ENCODE data around the gene RASA2. TPM values are rescaled to one million over a fixed set of nuclear protein-coding genes. Genes with fewer than 3 reads are reported as not detected.

The RASA2 gene
- total RNA-seq, 1 donor: 21.7 TPM

DNA sequence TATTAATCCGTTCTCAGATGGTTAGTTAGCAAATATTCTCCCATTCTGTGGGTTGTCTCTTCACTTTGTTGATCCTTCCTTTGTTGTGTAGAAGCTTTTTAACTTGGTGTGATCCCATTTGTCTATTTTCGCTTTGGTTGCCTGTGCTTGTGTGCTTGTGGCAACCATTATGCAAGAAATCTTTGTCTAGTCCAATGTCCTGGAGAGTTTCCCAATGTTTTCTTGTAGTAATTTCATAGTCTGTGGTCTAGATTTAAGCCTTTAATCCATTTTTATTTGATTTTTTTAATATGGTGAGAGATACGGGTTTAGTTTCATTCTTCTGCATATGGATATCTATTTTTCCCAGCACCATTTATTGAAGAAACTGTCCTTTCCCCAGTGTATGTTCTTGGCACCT, 59.8 kb downstream of the RASA2 start:
- Histone ChIP-seq H3K4me1 (ENCODE audit: insufficient read depth, low read length) (no peaks in the 10 kb centered on the region), H4K20me1 (ENCODE audit: insufficient read depth, low read length) (no peaks in the 10 kb centered on the region), H3K9me3 (ENCODE audit: low read depth, low read length) (peaks cover 4% of the 10 kb centered on the region), H3K79me2 (ENCODE audit: insufficient read depth, low read length) (peaks cover 62% of the 10 kb centered on the region), H3K4me3 (ENCODE audit: insufficient read depth, low read length) (no peak overlapping the region), H3K27me3 (ENCODE audit: insufficient read depth, low read length) (no peaks in the 10 kb centered on the region), H2AFZ (ENCODE audit: low read length) (no peak overlapping the region), H3K4me2 (ENCODE audit: insufficient read depth, low read length) (no peak overlapping the region), H3K36me3 (ENCODE audit: insufficient read depth, low read length) (peaks cover 41% of the 10 kb centered on the region), H3K27ac (ENCODE audit: low read depth, low read length) (no peak overlapping the region)
- no peak for DNase-seq (ENCODE audit: insufficient read length, low spot score, missing footprints)
- TF ChIP-seq, protein P1, sequence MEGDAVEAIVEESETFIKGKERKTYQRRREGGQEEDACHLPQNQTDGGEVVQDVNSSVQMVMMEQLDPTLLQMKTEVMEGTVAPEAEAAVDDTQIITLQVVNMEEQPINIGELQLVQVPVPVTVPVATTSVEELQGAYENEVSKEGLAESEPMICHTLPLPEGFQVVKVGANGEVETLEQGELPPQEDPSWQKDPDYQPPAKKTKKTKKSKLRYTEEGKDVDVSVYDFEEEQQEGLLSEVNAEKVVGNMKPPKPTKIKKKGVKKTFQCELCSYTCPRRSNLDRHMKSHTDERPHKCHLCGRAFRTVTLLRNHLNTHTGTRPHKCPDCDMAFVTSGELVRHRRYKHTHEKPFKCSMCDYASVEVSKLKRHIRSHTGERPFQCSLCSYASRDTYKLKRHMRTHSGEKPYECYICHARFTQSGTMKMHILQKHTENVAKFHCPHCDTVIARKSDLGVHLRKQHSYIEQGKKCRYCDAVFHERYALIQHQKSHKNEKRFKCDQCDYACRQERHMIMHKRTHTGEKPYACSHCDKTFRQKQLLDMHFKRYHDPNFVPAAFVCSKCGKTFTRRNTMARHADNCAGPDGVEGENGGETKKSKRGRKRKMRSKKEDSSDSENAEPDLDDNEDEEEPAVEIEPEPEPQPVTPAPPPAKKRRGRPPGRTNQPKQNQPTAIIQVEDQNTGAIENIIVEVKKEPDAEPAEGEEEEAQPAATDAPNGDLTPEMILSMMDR (IDR thresholded peaks at IDR 0.05; ENCODE audit: extremely low read depth, low read depth, low read length): no peak

DNA sequence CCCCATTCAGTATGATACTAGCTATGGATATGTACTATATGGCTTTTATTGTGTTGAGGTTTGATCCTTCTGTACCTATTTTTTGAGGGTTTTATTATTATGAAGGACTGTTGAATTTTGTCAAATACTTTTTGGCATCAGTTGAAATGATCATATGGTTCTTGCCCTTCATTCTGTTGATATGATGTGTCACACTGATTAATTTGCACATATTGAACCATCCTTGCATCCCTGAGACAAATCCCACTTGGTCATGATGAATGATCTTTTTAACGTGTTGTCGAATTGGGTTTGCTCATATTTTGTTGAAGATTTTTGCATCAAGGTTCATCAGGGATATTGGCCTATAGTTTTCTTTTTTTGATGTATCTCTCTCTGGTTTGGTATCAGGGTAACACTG, 61.0 kb downstream of the RASA2 start:
- Histone ChIP-seq H3K9me3 (ENCODE audit: low read depth, low read length) (peaks cover 4% of the 10 kb centered on the region), H3K27ac (ENCODE audit: low read depth, low read length) (no peak overlapping the region), H3K27me3 (ENCODE audit: insufficient read depth, low read length) (no peaks in the 10 kb centered on the region), H4K20me1 (ENCODE audit: insufficient read depth, low read length) (no peaks in the 10 kb centered on the region), H3K4me3 (ENCODE audit: insufficient read depth, low read length) (no peak overlapping the region), H2AFZ (ENCODE audit: low read length) (no peak overlapping the region), H3K4me2 (ENCODE audit: insufficient read depth, low read length) (no peak overlapping the region), H3K36me3 (ENCODE audit: insufficient read depth, low read length) (peaks cover 37% of the 10 kb centered on the region), H3K79me2 (ENCODE audit: insufficient read depth, low read length) (peaks cover 58% of the 10 kb centered on the region), H3K4me1 (ENCODE audit: insufficient read depth, low read length) (peaks cover 9% of the 10 kb centered on the region)
- TF ChIP-seq, protein P1 (IDR thresholded peaks at IDR 0.05; ENCODE audit: extremely low read depth, low read depth, low read length): no peak
- DNase-seq (ENCODE audit: insufficient read length, low spot score, missing footprints): no peak

DNA sequence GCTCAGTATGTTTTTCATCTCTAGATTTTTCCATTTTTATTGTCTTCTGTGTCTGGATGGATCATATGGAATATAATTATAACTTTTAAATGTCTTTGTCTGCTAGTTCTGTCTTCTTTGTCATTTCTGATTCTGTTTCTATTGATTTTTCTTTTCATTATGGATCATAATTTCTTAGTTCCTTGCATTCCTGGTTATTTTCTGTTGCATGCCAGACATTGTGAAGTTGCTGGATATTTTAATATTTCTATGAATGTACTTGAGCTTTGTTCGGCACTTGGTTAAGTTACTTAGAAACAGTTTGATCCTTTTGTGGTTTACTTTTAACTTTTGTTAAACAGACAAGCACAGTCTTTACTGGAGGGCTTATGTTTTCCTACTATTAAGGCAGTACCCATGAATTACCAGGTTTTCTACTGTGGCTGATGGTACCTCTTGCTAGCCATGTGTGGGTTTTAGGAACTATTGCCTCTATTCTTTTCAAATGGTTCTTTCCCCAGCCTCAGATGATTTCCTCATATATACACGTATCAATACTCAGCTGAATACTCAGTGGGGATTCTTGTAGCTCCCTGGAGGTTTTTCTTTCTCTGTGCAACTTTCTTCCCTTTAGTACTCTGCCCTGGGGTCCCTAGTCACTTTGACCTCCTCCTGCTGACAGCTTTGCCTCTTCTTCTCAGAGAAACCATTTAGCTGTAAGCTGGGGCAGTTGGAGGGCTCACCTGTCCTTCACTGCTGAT, 64.3 kb downstream of the RASA2 start:
- Histone ChIP-seq H3K4me2 (ENCODE audit: insufficient read depth, low read length) (no peak overlapping the region), H3K9me3 (ENCODE audit: low read depth, low read length) (peaks cover 4% of the 10 kb centered on the region), H3K4me1 (ENCODE audit: insufficient read depth, low read length) (peaks cover 23% of the 10 kb centered on the region), H3K79me2 (ENCODE audit: insufficient read depth, low read length) (peaks cover 57% of the 10 kb centered on the region), H3K27ac (ENCODE audit: low read depth, low read length) (no peak overlapping the region), H3K27me3 (ENCODE audit: insufficient read depth, low read length) (no peaks in the 10 kb centered on the region), H4K20me1 (ENCODE audit: insufficient read depth, low read length) (no peaks in the 10 kb centered on the region), H3K4me3 (ENCODE audit: insufficient read depth, low read length) (no peak overlapping the region), H3K36me3 (ENCODE audit: insufficient read depth, low read length) (peaks cover 18% of the 10 kb centered on the region), H2AFZ (ENCODE audit: low read length) (no peak overlapping the region)
- TF ChIP-seq, protein P1 (IDR thresholded peaks at IDR 0.05; ENCODE audit: extremely low read depth, low read depth, low read length): no peak
- no peak for DNase-seq (ENCODE audit: insufficient read length, low spot score, missing footprints)

DNA sequence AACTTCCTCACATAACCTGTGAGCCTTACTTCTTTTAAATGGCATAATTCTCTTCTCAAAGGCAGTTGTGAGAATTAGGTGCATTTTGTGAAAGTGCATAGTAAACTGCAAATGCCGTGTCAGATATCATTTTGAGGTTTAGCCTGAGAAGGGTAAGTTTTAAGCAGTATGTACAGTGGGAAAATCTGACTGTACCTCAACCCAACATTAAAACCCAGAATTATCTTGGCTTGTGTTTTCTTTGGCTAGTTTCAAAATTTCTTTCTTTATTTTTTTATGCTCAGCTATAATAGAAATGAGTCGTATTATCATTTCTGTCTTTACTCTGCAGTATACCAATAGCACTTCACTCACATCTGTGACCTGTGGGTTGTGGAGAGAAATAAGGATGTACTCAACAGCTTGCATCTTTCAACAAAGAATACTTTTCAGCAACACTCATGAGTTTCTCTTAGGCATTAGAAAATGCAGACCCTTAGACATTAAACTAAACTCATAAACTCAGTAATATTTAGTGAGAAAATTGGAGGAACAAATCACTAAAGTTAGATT, 65.7 kb downstream of the RASA2 start:
- Histone ChIP-seq H3K4me2 (ENCODE audit: insufficient read depth, low read length) (peak overlapping the region; percentile 4), H3K4me1 (ENCODE audit: insufficient read depth, low read length) (peaks cover 36% of the 10 kb centered on the region), H3K4me3 (ENCODE audit: insufficient read depth, low read length) (no peak overlapping the region), H3K79me2 (ENCODE audit: insufficient read depth, low read length) (peaks cover 47% of the 10 kb centered on the region), H3K9me3 (ENCODE audit: low read depth, low read length) (peaks cover 4% of the 10 kb centered on the region), H2AFZ (ENCODE audit: low read length) (no peak overlapping the region), H4K20me1 (ENCODE audit: insufficient read depth, low read length) (no peaks in the 10 kb centered on the region), H3K27ac (ENCODE audit: low read depth, low read length) (peak overlapping the region; percentile 48), H3K36me3 (ENCODE audit: insufficient read depth, low read length) (peaks cover 22% of the 10 kb centered on the region), H3K27me3 (ENCODE audit: insufficient read depth, low read length) (no peaks in the 10 kb centered on the region)
- TF ChIP-seq, protein P1 (IDR thresholded peaks at IDR 0.05; ENCODE audit: extremely low read depth, low read depth, low read length): no peak
- DNase-seq (ENCODE audit: insufficient read length, low spot score, missing footprints): peak; percentile 29
